ENCODE results near the gene WDR59.
"Not testable (repeated sequence)": the region's sequence is repeated elsewhere in the genome, so short reads cannot be mapped to it uniquely, and the experiment has no call there.

WDR59 gene

DNA sequence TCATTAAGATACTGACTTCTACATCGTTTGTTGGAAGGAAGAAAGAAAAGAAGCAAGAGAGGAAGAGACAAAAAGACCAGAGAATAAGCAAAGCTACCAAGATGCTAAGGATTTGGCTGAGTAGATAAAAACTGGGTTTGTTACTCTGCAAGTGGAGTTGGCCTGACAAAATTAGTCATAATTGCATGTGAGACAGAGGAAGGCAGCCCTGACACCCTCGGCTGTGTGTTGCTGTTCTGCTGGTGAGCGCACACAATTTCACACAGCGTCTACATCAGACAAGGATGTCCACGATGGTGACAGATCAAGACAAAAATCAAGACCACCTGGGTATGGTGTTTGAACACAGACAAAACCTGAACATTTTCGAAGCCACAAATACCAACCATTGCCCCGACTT lies 134.9 kb downstream of the WDR59 start:
- no peak for DNase-seq

DNA sequence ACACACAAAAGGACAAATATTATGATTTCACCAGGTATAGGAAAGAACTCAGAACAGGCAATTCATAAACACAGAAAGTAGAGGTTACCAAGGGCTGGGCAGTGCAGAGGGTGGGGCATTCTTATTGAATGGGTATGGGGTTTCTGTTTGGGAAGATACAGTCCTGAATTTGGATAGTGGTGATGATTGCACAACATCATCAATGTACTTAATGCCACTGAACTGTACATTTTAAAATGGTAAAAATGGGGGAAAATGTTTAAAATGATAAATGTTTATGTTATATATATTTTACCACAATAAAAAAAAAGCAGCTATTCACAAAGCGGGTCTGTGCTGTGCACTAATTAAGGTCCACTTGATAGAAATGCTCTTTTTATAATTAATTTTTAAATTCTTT lies 137.7 kb downstream of the WDR59 start:
- DNase-seq = no peak

- DNase-seq = no peak
Measured at GRCh38 chr16:74846714-74847113, 138.2 kb downstream of the WDR59 start.

GRCh38 chr16:74844041-74844980 lies 140.6 kb downstream of the WDR59 start:
- DNase-seq = no peak

- not testable (repeated sequence) for DNase-seq
Measured at GRCh38 chr16:74843381-74844035, 141.4 kb downstream of the WDR59 start.

DNA sequence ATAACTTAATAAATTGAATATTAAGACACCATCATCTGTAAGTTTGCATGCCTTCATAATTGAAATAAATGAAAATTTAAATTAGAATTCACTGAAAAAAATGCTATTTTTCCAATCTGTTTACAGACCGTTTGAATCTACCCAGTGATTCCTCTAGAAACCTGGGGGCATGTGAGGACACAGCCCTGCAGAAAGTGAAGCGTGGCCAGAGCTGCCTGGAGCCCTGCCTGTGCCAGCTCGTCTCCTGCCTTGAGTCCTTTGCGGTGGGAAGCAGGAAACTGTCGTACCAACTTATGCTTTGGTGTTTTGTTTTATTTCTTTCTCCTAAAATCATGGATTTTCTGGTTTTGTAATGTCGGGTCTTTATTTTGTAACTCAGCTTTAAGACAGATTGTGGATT lies 142.5 kb downstream of the WDR59 start:
- no peak for DNase-seq

GRCh38 chr16:74841904-74842303 lies 143.0 kb downstream of the WDR59 start:
- DNase-seq = no peak

GRCh38 chr16:74841469-74841868 lies 143.5 kb downstream of the WDR59 start:
- DNase-seq = no peak

GRCh38 chr16:74837056-74837455 lies 147.9 kb downstream of the WDR59 start:
- DNase-seq = no peak

DNA sequence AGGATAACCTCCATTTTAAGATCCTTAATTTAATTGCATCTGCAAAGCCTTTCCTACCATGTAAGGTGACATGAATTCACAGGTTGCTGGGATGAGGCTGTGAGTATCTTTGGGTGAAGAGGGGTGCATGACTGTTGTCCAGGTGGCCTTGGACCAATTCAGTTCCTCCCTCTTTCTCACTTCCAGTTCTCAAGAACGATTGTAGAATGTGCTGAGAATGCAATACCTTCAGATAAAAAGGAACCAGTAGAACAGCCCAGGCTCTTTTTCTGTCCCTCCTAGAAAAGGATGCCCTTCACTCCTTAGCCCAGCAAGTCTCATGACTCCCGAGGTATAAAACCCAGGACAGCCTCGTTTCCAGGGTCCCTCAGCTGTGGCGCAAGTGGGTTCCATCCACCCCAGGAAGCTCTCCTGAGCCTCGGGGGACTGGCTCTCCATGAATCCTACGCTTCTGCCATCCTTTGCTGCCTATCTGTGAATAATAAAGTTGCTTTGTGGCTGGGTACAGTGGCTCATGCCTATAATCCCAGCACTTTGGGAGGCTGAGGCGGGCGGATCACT lies 148.7 kb downstream of the WDR59 start:
- no peak for DNase-seq

- no peak for DNase-seq
Measured at GRCh38 chr16:74832228-74832627, 152.7 kb downstream of the WDR59 start.

DNA sequence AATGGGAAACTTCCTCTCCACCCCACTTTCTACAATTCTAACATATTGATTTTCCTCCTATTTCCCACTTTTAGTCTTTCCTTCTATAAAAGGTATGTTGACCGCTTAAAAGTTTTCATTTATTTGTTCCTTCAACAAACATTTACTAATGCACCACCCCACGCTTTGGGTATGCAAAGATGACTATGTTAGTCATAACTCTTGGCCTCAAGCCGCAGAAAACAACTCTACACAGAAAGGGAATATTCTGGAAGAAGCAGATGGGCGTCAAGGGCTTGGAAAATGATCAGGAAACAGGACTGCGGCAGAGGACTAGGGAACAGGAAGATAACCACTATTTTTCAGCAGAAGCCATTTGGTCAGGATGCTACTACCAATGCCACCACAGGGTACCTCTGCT lies 153.5 kb downstream of the WDR59 start:
- DNase-seq = no peak

DNA sequence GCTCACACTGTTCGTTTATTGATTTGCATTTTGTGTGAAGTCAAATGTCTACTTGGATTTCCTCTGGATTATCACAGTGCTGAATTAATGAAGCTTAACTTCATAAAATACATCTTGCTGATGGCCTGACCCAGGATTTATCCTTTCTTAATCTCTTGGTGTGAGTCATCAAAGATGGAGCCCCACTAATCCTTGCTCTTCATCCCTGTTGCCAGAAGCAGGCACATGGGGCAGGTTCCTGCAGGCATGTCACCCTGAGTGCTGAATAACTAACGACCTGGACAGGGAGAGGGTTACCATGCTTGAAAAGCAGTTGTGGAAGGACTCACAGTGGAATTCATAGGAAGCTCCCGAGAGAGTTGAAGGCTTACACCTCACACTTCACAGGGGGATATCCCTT lies 154.3 kb downstream of the WDR59 start:
- DNase-seq = no peak

- no peak for DNase-seq
Measured at GRCh38 chr16:74829637-74830036, 155.3 kb downstream of the WDR59 start.

GRCh38 chr16:74825941-74826340 lies 159.0 kb downstream of the WDR59 start:
- DNase-seq = no peak

GRCh38 chr16:74825016-74825415 lies 159.9 kb downstream of the WDR59 start:
- no peak for DNase-seq

Data from activated CD8-positive, alpha-beta memory T cell treated with anti-CD3 and anti-CD28 coated beads for 24 hours (primary cell).